Prostate gland (tissue), 2 donors: ENCODE measurements around the gene SPEF1. TPM values are rescaled to one million over a fixed set of nuclear protein-coding genes. Genes with fewer than 3 reads are reported as not detected.

Experiments
- DNase-seq: peaks from one replicate; pipeline ENCODE4 v3.0.0-alpha.2; 2019; ENCODE audit warnings: low spot score
- H3K27ac ChIP-seq, 2 donors: fragments of 200-600 bp; sonication (generic); 2 replicates each; pipeline ENCODE4 v1.5.1; 2017 to 2019
- H3K27me3 ChIP-seq: fragments of 200-600 bp; sonication (generic); replicated peaks from 2 replicates; pipeline ENCODE4 v1.5.1; 2019; ENCODE audit not compliant: insufficient read depth
- H3K36me3 ChIP-seq, 2 donors: fragments of 200-600 bp; sonication (generic); 1 replicate in 1 of 2; 2 replicates in 1 of 2; pipeline versions ENCODE4 v1.5.1 to v1.8.1; 2017 to 2019
- H3K4me1 ChIP-seq: fragments of 200-600 bp; sonication (generic); replicated peaks from 2 replicates; pipeline ENCODE4 v1.5.1; 2019
- H3K4me3 ChIP-seq, 2 donors: fragments of 200-600 bp; sonication (generic); 2 replicates each; pipeline ENCODE4 v1.5.1; 2017 to 2019
- H3K9me3 ChIP-seq: fragments of 200-600 bp; sonication (generic); 2 replicates; pipeline ENCODE4 v1.5.1; 2017
- POLR2A ChIP-seq: fragments of 450-650 bp; IDR thresholded peaks from one replicate; pipeline ENCODE4 v1.6.1; 2016; ENCODE audit warnings: antibody characterized with exemption, mild to moderate bottlenecking
- POLR2AphosphoS5 ChIP-seq: sonication (generic); formaldehyde crosslinking; IDR thresholded peaks from one replicate; pipeline ENCODE4 v1.6.1; 2017; ENCODE audit warnings: antibody characterized with exemption
- WGBS: methylation state at CpG from one replicate; pipeline ENCODE4 v1.1.5; 2018; 5-methylcytosine and 5-hydroxymethylcytosine counted together
- intact Hi-C: fragments of 100-400 bp; cut with DNase I; formaldehyde crosslinking; loops from one replicate; pipeline ENCODE4 v1.14.2; 2022
- total RNA-seq, 2 donors: library from RNA; depleted of rRNA; stranded (reverse); fragments of >200 nt; gene quantifications; one replicate each; pipeline ENCODE4 v1.1.0, GENCODE V29; 2016
- TF ChIP-seq, protein P1 (sequence below), 4 experiments: fragments of 200-600 bp in 2 of 4; fragments of 450-650 bp in 2 of 4; sonication (generic) in 2 of 4; IDR thresholded peaks; 1 replicate in 3 of 4; 2 replicates in 1 of 4; pipeline ENCODE4 v1.5.1; 2016 to 2019; ENCODE audit warnings: antibody characterized with exemption in 4 of 4, mild to moderate bottlenecking in 2 of 4, moderate library complexity in 2 of 4

Gene SPEF1
- total RNA-seq, 2 donors from 2014 or later: 1.6 TPM; not detected in 1

DNA sequence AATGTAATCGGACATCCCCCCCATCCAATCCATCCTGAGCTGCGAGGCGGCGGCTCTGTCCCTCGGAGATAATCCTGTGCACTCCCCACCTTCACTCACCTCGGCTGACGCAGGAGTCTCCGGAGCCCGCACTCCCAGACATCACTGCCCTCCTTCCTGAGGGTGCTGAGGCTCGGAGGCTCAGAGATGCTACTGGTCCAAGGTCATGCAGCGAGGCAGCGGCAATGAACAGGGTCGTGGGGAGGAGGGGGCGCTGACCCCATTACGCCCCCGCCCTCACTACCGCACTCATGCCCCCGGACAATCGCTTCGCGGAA is 14.2 kb downstream of the SPEF1 start:
- H3K9me3 ChIP-seq: no peaks in the 10 kb centered on the region
- peak overlapping the region; percentile 53 to 54 for H3K4me3 ChIP-seq
- intact Hi-C loops: loop anchor here (5.0 kb wide), 1 partner anchor 90 kb away; no protein-coding TSS in a partner anchor
- WGBS: 0% methylated on average over 21 of the region's 21 CpGs
- H3K4me1 ChIP-seq: no peaks in the 10 kb centered on the region
- no peak for DNase-seq
- H3K36me3 ChIP-seq: no peaks in the 10 kb centered on the region
- no peak overlapping the region for H3K27ac ChIP-seq
- H3K27me3 ChIP-seq: no peaks in the 10 kb centered on the region
- TF ChIP-seq, protein P1, sequence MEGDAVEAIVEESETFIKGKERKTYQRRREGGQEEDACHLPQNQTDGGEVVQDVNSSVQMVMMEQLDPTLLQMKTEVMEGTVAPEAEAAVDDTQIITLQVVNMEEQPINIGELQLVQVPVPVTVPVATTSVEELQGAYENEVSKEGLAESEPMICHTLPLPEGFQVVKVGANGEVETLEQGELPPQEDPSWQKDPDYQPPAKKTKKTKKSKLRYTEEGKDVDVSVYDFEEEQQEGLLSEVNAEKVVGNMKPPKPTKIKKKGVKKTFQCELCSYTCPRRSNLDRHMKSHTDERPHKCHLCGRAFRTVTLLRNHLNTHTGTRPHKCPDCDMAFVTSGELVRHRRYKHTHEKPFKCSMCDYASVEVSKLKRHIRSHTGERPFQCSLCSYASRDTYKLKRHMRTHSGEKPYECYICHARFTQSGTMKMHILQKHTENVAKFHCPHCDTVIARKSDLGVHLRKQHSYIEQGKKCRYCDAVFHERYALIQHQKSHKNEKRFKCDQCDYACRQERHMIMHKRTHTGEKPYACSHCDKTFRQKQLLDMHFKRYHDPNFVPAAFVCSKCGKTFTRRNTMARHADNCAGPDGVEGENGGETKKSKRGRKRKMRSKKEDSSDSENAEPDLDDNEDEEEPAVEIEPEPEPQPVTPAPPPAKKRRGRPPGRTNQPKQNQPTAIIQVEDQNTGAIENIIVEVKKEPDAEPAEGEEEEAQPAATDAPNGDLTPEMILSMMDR (IDR thresholded peaks at IDR 0.05): no peak
- no peak for TF ChIP-seq POLR2A
- TF ChIP-seq POLR2AphosphoS5: no peak

DNA sequence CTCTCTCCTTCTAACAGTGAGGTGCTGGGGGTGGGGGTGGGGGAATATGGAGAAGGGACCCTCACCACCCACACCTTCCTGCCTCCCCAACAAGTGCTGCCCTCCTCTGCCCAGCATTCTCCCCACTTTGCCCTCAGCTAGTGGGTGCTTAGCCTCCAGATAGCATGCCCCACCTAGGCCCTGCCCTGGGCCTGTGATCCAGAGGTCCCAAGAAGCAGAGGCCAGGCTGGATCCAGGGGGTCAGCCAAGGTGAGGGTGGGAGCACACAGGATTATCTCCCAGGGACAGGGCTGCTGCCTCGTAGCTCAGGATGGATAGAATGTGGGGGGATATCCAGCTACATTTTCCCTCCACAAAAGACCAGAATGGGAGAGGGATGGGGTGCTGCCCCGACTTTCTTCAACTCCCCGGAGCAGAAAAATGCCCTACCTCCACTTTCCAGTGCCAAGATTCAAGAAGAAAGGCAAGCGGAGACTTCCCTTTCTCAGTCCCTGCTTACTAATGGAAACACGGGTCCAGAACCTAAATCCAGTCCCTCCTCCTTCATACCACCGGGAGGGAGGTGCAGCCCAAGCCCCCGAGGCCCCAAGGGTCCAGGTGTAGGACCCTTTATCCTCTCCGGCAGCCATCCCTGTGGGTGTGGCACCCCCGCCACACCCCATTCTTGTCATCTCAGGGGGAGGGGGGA is 14.7 kb downstream of the SPEF1 start:
- intact Hi-C loops: loop anchor here (5.0 kb wide), 1 partner anchor 89 kb away; no protein-coding TSS in a partner anchor
- H3K4me1 ChIP-seq: no peaks in the 10 kb centered on the region
- DNase-seq: no peak
- no peaks in the 10 kb centered on the region for H3K27me3 ChIP-seq
- H3K36me3 ChIP-seq: no peaks in the 10 kb centered on the region
- no peak overlapping the region for H3K27ac ChIP-seq
- peak overlapping the region; percentile 53 to 54 for H3K4me3 ChIP-seq
- 18% methylated on average over 9 of the region's 9 CpGs for WGBS
- TF ChIP-seq POLR2A (no peak), POLR2AphosphoS5 (no peak)
- TF ChIP-seq, protein P1 (IDR thresholded peaks at IDR 0.05): no peak
- H3K9me3 ChIP-seq: no peaks in the 10 kb centered on the region

DNA sequence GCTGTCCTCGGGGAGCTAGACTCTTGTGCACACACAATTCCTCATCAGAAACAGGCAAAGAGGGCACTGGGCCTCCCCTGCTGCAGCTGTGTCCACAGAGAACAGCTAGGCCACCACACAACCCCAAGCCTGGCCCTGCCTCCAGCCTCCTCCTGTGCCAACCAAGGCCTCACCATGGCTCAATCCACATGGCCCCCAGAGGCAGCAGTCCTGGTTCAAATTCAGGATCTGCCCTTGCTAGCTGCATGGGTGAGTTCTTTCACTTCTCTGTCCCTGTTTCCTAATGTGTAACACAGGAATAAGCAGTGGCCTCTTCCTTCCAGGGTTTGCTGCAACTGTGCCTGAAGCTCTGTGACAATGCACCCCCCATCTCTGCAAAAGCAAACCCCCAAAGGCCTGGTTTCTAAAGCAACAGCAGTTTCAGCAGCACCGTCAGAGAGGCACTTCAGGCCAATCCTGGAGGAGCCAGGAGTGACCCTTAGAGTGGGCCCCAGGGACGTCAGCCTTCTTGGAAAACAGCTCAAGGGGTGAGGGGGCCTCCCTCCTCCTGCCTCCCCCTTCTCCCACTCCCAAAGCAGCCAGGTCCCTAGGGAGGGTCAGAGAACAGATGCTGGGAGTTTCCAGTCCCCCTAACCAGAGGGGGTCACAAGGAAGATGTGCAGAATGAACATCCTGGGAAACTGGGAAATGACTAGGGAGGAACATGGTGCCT is 15.9 kb downstream of the SPEF1 start:
- no peak for DNase-seq
- TF ChIP-seq POLR2A: no peak
- no peak for TF ChIP-seq POLR2AphosphoS5
- TF ChIP-seq, protein P1 (IDR thresholded peaks at IDR 0.05): no peak
- Histone ChIP-seq H3K27ac (no peak overlapping the region), H3K4me1 (no peaks in the 10 kb centered on the region), H3K27me3 (no peaks in the 10 kb centered on the region), H3K9me3 (no peaks in the 10 kb centered on the region), H3K36me3 (no peaks in the 10 kb centered on the region), H3K4me3 (no peak overlapping the region)
- 70% methylated on average over 3 of the region's 3 CpGs for WGBS
- intact Hi-C loops: loop anchor here (5.0 kb wide), 1 partner anchor 88 kb away; no protein-coding TSS in a partner anchor

DNA sequence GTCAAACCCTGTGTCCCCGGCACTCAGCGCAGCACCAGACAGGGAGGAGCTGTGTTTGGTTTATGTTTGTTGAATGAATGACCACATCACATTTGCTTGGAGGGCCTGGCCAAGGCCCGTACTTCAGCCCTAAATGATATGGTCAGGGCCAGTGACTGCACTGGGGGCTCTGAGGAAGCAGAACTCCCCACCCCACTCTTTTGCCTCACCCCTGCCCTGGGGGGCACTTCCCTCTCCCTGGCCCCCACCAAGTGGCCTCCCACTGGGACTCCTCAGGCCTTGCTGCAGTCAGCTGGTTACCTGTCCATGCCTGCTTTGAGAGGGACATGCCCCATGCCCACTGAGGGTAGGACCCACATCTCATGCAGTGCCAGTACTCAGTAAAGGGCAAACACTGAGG is 16.6 kb downstream of the SPEF1 start:
- 98% methylated on average over 3 of the region's 3 CpGs for WGBS
- no peaks in the 10 kb centered on the region for H3K36me3 ChIP-seq
- TF ChIP-seq, protein P1 (IDR thresholded peaks at IDR 0.05): no peak
- TF ChIP-seq POLR2AphosphoS5 (no peak), POLR2A (no peak)
- DNase-seq: no peak
- intact Hi-C loops: loop anchor here (5.0 kb wide), 1 partner anchor 87 kb away; no protein-coding TSS in a partner anchor
- H3K4me3 ChIP-seq: no peak overlapping the region
- no peaks in the 10 kb centered on the region for H3K9me3 ChIP-seq
- no peaks in the 10 kb centered on the region for H3K27me3 ChIP-seq
- no peaks in the 10 kb centered on the region for H3K4me1 ChIP-seq
- no peak overlapping the region for H3K27ac ChIP-seq
